GM23338 (cell line): ENCODE results near the gene NFATC1. TPM values are rescaled to one million over a fixed set of nuclear protein-coding genes. Genes with fewer than 3 reads are reported as not detected.

ENCODE experiments used
- ATAC-seq: fragments of 200-7000 bp; cut with Tn5 transposase; 3 replicates; pipeline ENCODE4 v1.9.1; 2020
- DNase-seq: peaks from one replicate; pipeline ENCODE4 v3.0.0-alpha.2; 2015; ENCODE audit warnings: low spot score
- H2AFZ ChIP-seq: fragments of 200-600 bp; sonication (generic); 2 replicates; pipeline ENCODE4 v1.8.0; 2016; ENCODE audit warnings: antibody characterized with exemption, mild to moderate bottlenecking, moderate library complexity
- H3F3A ChIP-seq: fragments of 200-600 bp; sonication (generic); replicated peaks from 2 replicates; pipeline ENCODE4 v1.8.0; 2017; ENCODE audit warnings: antibody characterized with exemption, mixed run types, low read depth
- H3K27ac ChIP-seq: fragments of 200-600 bp; sonication (generic); 2 replicates; pipeline ENCODE4 v1.6.1; 2016; ENCODE audit warnings: low read depth
- H3K27me3 ChIP-seq: fragments of 200-600 bp; sonication (generic); 2 replicates; pipeline ENCODE4 v1.8.0; 2016; ENCODE audit warnings: mild to moderate bottlenecking, mixed run types, moderate library complexity; ENCODE audit not compliant: insufficient read depth
- H3K36me3 ChIP-seq: fragments of 200-600 bp; sonication (generic); 2 replicates; pipeline ENCODE4 v1.8.0; 2016; ENCODE audit warnings: mild to moderate bottlenecking; ENCODE audit not compliant: insufficient read depth
- H3K4me1 ChIP-seq: fragments of 200-600 bp; sonication (generic); 2 replicates; pipeline ENCODE4 v1.8.0; 2016; ENCODE audit warnings: mild to moderate bottlenecking, moderate library complexity; ENCODE audit not compliant: insufficient read depth
- H3K4me2 ChIP-seq: fragments of 200-600 bp; sonication (generic); 2 replicates; pipeline ENCODE4 v1.7.1; 2017; ENCODE audit warnings: mixed run types
- H3K4me3 ChIP-seq: fragments of 200-600 bp; sonication (generic); 2 replicates; pipeline ENCODE4 v1.6.1; 2016; ENCODE audit warnings: mixed run types
- H3K79me2 ChIP-seq: fragments of 200-600 bp; sonication (generic); replicated peaks from 2 replicates; pipeline ENCODE4 v1.8.0; 2017; ENCODE audit warnings: mild to moderate bottlenecking; ENCODE audit not compliant: insufficient read depth
- H3K9me2 ChIP-seq: fragments of 200-600 bp; sonication (generic); 2 replicates; pipeline ENCODE4 v1.8.0; 2017; ENCODE audit not compliant: insufficient read depth
- H4K20me1 ChIP-seq: fragments of 200-600 bp; sonication (generic); replicated peaks from 2 replicates; pipeline ENCODE4 v1.8.0; 2017; ENCODE audit warnings: mild to moderate bottlenecking; ENCODE audit not compliant: insufficient read depth
- H3K27ac Mint-ChIP-seq: 2 replicates; pipeline ENCODE4 v1.8.0; 2020; ENCODE audit warnings: inconsistent platforms, mild to moderate bottlenecking, moderate library complexity, mixed read lengths
- H3K27me3 Mint-ChIP-seq: 3 replicates; pipeline ENCODE4 v1.8.0; 2022; ENCODE audit warnings: low read depth, mild to moderate bottlenecking, moderate library complexity, mixed read lengths, inconsistent platforms; ENCODE audit not compliant: insufficient read depth, poor library complexity
- H3K36me3 Mint-ChIP-seq: 3 replicates; pipeline ENCODE4 v1.8.0; 2021; ENCODE audit warnings: low read depth, mild to moderate bottlenecking, inconsistent platforms, moderate library complexity, mixed read lengths
- H3K4me1 Mint-ChIP-seq: 3 replicates; pipeline ENCODE4 v1.8.0; 2020; ENCODE audit warnings: mild to moderate bottlenecking, inconsistent platforms, mixed read lengths
- H3K4me3 Mint-ChIP-seq: 3 replicates; pipeline ENCODE4 v1.8.0; 2021; ENCODE audit warnings: moderate library complexity, mild to moderate bottlenecking, inconsistent platforms, mixed read lengths
- H3K9me3 Mint-ChIP-seq: 3 replicates; pipeline ENCODE4 v1.8.0; 2020; ENCODE audit warnings: moderate library complexity, mild to moderate bottlenecking, inconsistent platforms, mixed read lengths
- CREB1 ChIP-seq: fragments of 250-450 bp; sonication (Bioruptor Pico); IDR thresholded peaks from 2 replicates; pipeline ENCODE4 v1.5.0; 2020; ENCODE audit warnings: low read depth, mild to moderate bottlenecking, moderate library complexity
- ETS1 ChIP-seq: IDR thresholded peaks from 2 replicates; pipeline ENCODE4 v1.6.1; 2016; ENCODE audit warnings: antibody characterized with exemption
- EZH2 ChIP-seq: fragments of 200-600 bp; sonication (generic); IDR thresholded peaks from one replicate; pipeline ENCODE4 v1.8.0; 2017; ENCODE audit warnings: antibody characterized with exemption, mild to moderate bottlenecking, low read depth; ENCODE audit not compliant: unreplicated experiment
- EZH2phosphoT487 ChIP-seq: fragments of 200-600 bp; sonication (generic); IDR thresholded peaks from one replicate; pipeline ENCODE4 v1.8.1; 2018; ENCODE audit warnings: antibody characterized with exemption; ENCODE audit not compliant: unreplicated experiment
- POLR2AphosphoS5 ChIP-seq: IDR thresholded peaks from 2 replicates; pipeline ENCODE4 v1.6.1; 2016; ENCODE audit warnings: antibody characterized with exemption, low read depth
- ZNF114 ChIP-seq: fragments of 250-450 bp; sonication (Bioruptor Pico); IDR thresholded peaks from 2 replicates; pipeline ENCODE4 v1.5.0; 2020; ENCODE audit warnings: mild to moderate bottlenecking, moderate library complexity
- polyA plus RNA-seq: library from polyadenylated mRNA; unstranded; fragments of >200 nt; fragmentation: Nextera tagmentation; extraction: Ambion mirVana; gene quantifications from 2 replicates; pipeline ENCODE4 v1.2.1, GENCODE V29; 2016
- total RNA-seq: library from RNA; depleted of rRNA; stranded (reverse); fragments of >200 nt; shearing (Covaris generic); gene quantifications from 2 replicates; pipeline ENCODE4 v1.2.3, GENCODE V29; 2014
- TF ChIP-seq, protein P1 (sequence below): fragments of 250-450 bp; sonication (Bioruptor Pico); IDR thresholded peaks from 2 replicates; pipeline ENCODE4 v1.5.0; 2020; ENCODE audit warnings: mild to moderate bottlenecking, moderate library complexity

NFATC1 gene
- total and polyA plus RNA-seq, 2 experiments from 2014 or later, result 3.9 to 6.4 TPM

DNA sequence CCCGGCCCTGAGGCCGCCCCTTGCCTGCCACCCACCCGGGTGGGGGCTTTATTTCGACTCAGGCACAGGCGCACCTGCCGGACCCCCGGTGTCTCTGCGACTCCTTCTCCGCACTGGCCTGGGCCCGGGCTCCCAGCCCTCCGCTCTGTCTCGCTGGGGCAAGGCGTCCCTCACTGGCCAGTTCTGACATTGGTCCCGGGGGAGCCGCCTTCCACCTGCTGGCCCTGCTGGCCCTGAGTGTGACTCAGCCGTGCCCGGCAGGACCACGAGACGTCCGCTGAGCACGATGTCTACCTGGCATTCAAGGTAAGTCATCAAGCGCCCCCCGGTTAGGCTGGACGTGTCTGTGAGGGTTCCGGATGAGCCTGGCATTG, 152.3 kb downstream of the NFATC1 start (continued):
- TF ChIP-seq, protein P1, sequence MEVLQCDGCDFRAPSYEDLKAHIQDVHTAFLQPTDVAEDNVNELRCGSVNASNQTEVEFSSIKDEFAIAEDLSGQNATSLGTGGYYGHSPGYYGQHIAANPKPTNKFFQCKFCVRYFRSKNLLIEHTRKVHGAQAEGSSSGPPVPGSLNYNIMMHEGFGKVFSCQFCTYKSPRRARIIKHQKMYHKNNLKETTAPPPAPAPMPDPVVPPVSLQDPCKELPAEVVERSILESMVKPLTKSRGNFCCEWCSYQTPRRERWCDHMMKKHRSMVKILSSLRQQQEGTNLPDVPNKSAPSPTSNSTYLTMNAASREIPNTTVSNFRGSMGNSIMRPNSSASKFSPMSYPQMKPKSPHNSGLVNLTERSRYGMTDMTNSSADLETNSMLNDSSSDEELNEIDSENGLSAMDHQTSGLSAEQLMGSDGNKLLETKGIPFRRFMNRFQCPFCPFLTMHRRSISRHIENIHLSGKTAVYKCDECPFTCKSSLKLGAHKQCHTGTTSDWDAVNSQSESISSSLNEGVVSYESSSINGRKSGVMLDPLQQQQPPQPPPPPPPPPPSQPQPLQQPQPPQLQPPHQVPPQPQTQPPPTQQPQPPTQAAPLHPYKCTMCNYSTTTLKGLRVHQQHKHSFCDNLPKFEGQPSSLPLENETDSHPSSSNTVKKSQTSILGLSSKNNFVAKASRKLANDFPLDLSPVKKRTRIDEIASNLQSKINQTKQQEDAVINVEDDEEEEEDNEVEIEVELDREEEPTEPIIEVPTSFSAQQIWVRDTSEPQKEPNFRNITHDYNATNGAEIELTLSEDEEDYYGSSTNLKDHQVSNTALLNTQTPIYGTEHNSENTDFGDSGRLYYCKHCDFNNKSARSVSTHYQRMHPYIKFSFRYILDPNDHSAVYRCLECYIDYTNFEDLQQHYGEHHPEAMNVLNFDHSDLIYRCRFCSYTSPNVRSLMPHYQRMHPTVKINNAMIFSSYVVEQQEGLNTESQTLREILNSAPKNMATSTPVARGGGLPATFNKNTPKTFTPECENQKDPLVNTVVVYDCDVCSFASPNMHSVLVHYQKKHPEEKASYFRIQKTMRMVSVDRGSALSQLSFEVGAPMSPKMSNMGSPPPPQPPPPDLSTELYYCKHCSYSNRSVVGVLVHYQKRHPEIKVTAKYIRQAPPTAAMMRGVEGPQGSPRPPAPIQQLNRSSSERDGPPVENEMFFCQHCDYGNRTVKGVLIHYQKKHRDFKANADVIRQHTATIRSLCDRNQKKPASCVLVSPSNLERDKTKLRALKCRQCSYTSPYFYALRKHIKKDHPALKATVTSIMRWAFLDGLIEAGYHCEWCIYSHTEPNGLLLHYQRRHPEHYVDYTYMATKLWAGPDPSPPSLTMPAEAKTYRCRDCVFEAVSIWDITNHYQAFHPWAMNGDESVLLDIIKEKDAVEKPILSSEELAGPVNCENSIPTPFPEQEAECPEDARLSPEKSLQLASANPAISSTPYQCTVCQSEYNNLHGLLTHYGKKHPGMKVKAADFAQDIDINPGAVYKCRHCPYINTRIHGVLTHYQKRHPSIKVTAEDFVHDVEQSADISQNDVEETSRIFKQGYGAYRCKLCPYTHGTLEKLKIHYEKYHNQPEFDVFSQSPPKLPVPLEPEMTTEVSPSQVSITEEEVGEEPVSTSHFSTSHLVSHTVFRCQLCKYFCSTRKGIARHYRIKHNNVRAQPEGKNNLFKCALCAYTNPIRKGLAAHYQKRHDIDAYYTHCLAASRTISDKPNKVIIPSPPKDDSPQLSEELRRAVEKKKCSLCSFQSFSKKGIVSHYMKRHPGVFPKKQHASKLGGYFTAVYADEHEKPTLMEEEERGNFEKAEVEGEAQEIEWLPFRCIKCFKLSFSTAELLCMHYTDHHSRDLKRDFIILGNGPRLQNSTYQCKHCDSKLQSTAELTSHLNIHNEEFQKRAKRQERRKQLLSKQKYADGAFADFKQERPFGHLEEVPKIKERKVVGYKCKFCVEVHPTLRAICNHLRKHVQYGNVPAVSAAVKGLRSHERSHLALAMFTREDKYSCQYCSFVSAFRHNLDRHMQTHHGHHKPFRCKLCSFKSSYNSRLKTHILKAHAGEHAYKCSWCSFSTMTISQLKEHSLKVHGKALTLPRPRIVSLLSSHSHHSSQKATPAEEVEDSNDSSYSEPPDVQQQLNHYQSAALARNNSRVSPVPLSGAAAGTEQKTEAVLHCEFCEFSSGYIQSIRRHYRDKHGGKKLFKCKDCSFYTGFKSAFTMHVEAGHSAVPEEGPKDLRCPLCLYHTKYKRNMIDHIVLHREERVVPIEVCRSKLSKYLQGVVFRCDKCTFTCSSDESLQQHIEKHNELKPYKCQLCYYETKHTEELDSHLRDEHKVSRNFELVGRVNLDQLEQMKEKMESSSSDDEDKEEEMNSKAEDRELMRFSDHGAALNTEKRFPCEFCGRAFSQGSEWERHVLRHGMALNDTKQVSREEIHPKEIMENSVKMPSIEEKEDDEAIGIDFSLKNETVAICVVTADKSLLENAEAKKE (CRISPR knock-in tag), result no peak
- TF ChIP-seq POLR2AphosphoS5, result no peak
- no peak for TF ChIP-seq EZH2
- no peak for TF ChIP-seq EZH2phosphoT487
- TF ChIP-seq ETS1, result no peak
- TF ChIP-seq ZNF114 (CRISPR knock-in tag), result no peak

GRCh38 chr18:79548621-79548985, 152.9 kb downstream of the NFATC1 start:
- Mint-ChIP-seq H3K27me3 (peaks cover 4% of the 10 kb centered on the region), H3K36me3 (no peaks in the 10 kb centered on the region), H3K4me3 (no peak overlapping the region), H3K9me3 (no peaks in the 10 kb centered on the region), H3K4me1 (no peaks in the 10 kb centered on the region), H3K27ac (no peak overlapping the region)
- H3K9me2 ChIP-seq, result no peaks in the 10 kb centered on the region
- H3K27me3 ChIP-seq, result no peaks in the 10 kb centered on the region
- no peak overlapping the region for H2AFZ ChIP-seq
- H3K36me3 ChIP-seq, result no peaks in the 10 kb centered on the region
- no peaks in the 10 kb centered on the region for H3F3A ChIP-seq
- H3K4me3 ChIP-seq, result no peak overlapping the region
- H3K4me2 ChIP-seq, result no peak overlapping the region
- no peaks in the 10 kb centered on the region for H3K79me2 ChIP-seq
- no peaks in the 10 kb centered on the region for H4K20me1 ChIP-seq
- no peak for DNase-seq
- ATAC-seq, result no peak
- no peaks in the 10 kb centered on the region for H3K4me1 ChIP-seq
- no peak overlapping the region for H3K27ac ChIP-seq
- TF ChIP-seq CREB1 (no peak), EZH2phosphoT487 (no peak)
- TF ChIP-seq, protein P1 (CRISPR knock-in tag), result no peak
